COR-L47 (cell line): ENCODE data around the gene LCN2.
A peak's percentile ranks its signal among the peaks of the same experiment; 100 is the strongest.

Experiments
- DNase-seq: peaks from one replicate; lab custom pipeline; 2025; lab: John Stamatoyannopoulos, UW

The LCN2 gene

GRCh38 chr9:128115187-128116103, 33.8 kb upstream of the LCN2 start:
- DNase-seq = no peak

GRCh38 chr9:128116104-128117083, 32.9 kb upstream of the LCN2 start:
- no peak for DNase-seq

GRCh38 chr9:128117613-128118471, 31.4 kb upstream of the LCN2 start:
- DNase-seq = peak; percentile 79

- no peak for DNase-seq
Observed at GRCh38 chr9:128118472-128118857, 30.8 kb upstream of the LCN2 start.

GRCh38 chr9:128118971-128119665, 30.1 kb upstream of the LCN2 start:
- no peak for DNase-seq

GRCh38 chr9:128120061-128120740, 29.1 kb upstream of the LCN2 start:
- no peak for DNase-seq

- no peak for DNase-seq
Observed at GRCh38 chr9:128120741-128121465, 28.4 kb upstream of the LCN2 start.

- no peak for DNase-seq
Observed at GRCh38 chr9:128121466-128121810, 27.8 kb upstream of the LCN2 start.

- DNase-seq = no peak
Observed at GRCh38 chr9:128121924-128122808, 27.1 kb upstream of the LCN2 start.

- no peak for DNase-seq
Observed at GRCh38 chr9:128122809-128123175, 26.5 kb upstream of the LCN2 start.

GRCh38 chr9:128123451-128124080, 25.7 kb upstream of the LCN2 start:
- no peak for DNase-seq

- no peak for DNase-seq
Observed at GRCh38 chr9:128124451-128124850, 24.8 kb upstream of the LCN2 start.

- peak; percentile 37 for DNase-seq
Observed at GRCh38 chr9:128124873-128125579, 24.2 kb upstream of the LCN2 start.

- DNase-seq = no peak
Observed at GRCh38 chr9:128125580-128126354, 23.5 kb upstream of the LCN2 start.

- peak; percentile 74 for DNase-seq
Observed at GRCh38 chr9:128127568-128127989, 21.7 kb upstream of the LCN2 start, which contains the start of gene PTGES2. TSS of gene PTGES2 (minus strand) at chr9:128127729. CDS start at chr9:128127717, 12 bp downstream.

GRCh38 chr9:128127990-128128835, 21.0 kb upstream of the LCN2 start:
- peak; percentile 90 for DNase-seq
